Fibroblast of skin of scalp (primary cell): Measurements from ENCODE around the gene SERPINA1.

Experiments
- DNase-seq: peaks from one replicate; pipeline ENCODE4 v3.0.0-alpha.2; 2013

Gene SERPINA1

DNA sequence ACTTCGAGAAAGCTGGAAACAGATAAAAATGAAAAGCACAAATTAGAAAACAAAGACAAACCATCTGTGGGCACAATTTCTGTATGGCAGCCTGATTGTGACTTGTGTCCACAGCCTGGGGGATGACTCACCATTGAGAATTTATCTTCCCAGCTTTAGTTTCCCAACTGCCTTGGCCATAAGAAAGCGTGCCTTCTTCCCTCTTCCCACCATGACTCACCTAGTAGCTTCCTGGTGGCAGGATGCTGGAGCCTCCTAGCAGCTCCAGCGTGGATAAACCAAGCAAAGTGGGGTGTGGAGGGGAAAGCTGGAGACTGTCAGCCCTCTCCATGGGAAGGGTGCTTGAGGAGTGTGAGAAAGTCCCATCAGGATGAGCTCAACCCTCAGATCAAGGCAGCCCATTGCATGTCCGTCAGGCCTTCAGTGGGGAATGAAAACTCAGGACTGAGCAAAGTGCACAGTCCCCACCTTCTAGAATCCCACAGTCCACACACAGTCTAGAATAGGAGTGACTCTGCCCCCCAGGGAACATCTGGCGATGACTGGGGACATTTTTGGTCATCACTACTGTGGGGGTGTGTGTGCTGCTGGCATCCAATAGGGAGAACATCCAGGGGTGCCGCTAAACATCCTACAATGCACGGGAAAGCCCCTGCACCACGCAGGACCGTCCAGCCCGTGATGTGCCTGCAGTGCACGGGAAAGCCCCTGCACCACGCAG is 42.9 kb downstream of the SERPINA1 start:
- peak; percentile 94 for DNase-seq

DNA sequence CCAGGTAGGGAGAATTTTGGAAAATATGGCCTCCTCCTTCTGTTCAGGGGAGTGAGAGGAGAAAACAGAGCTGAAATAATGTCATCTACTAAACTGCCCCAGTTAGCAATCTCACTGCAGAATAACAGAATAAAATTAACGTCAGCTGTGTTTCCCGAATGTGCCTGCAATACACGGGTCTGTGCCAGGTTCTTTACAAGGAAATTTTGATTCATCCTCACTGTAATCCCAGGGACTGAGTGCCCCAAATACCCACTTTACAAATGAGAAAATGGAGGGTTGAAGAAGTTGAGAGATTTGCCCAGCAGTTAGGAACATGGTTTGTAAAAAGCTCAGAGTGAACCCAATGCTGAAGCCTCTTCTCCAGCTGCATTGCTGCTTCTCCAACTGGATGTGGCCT is 44.0 kb downstream of the SERPINA1 start:
- DNase-seq = no peak

DNA sequence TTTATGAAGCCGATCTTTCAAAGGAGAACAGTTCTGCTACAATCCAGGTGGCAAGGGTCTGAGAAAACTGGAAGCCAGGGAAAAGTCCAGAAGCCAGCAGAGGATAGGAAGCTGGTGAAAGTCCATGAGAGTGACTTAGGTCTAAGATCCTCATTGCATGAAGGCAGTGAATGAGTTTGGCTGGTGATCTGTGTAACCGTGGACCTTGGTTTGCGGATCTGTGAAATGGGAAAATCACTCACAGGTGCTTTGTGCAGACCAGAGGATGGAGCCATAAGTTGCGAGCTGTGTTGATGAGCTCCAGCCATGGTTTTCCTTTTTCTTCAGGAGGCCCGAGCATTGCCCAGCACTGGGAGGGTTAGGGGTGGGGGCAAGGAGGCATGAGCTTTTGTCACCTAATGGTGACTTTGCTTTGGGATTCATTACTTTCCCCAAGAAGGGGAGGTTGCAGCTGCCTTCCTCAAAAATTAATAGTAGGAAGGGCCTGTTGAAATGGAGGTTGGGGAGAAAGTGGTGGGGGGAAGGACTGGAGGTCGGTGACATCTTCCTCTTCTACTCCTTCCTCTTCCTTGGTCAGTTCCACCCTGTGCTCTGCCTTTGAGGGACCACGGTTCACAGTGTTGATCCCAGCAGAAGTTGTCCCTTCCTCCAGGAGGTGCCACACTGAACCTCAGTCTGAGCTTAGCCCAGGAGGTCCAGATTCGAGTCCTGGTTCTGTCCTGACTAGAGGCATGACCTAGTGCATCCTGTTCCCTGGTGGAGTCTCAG is 45.0 kb downstream of the SERPINA1 start:
- no peak for DNase-seq

DNA sequence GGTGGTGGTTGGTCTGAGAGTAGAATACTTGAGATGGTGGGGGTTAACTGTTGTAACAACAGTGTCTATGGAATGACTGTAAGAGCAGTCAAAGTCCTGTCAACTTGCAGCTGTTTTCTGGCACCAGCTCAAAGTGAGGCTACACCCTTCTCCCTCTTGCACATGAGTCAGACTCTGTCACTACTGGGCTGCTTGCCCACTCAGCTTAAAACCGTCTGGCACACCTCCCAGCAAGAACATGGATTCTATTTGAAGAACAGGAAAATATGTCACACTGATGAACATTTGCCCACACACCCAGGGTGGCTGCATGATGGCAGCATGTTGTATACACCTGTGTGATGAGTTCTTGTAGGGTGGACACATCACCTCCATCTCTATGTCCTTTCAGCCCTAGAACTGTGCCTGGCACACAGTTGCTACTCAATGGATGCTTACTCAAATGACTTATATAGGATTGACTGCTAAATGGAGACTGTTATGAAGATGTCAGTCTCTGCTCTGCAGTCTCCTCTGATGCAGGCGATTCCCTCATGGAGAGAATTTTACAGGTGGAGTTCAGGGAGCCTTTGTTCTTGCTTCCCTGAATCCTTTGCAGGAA is 46.0 kb downstream of the SERPINA1 start:
- DNase-seq = peak; percentile 100

DNA sequence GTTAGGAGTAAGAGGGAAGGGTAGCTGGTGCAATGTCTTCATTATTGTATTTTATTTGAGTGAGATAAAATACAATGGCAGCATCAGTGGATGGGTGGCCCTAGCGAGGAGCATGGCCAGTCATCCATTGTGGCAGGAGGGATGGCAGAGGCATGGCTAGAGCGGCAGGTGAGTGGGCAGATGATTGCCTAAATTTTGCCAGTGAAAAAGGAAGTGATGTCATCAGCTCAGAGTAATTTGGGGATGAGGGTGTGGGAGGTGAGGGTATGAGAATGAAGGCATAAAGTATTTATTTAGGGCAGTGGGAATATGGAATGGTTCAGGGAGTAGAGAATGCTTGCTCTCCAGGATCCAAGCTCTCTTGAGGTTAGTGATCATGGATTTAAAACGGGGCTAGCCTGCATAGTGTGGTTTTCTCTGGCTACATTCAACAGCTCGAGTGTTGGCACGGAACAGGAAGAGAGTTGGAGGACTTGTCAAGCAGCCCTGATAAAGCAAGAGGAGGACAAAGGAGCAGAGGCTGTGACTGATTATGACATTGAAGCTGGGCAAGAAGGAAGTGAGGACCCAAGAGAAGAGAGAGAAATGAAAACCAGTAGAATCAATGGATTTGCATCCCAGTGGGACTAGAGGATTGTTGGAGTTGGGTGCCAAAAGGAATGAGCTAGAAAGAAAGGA is 46.6 kb downstream of the SERPINA1 start:
- DNase-seq = peak; percentile 83

DNA sequence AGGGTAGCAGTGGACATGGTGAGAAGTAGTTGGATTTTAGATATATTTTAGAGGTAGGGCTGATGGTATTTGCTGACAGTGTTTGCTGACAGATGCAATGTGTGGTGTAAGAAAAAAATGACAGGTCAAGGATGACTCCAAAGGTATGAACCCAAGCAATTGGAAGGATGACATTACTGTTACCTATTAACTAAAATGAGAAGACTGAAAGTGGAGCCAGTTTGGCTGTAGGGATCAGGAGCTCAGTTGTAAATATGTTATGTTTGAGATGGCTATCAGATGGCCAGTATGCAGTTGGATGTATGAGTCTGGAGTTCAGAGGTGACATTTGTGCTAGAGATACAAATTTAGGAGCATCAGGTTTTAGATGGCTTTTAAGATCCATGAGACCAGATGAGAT is 47.9 kb downstream of the SERPINA1 start:
- DNase-seq = no peak

DNA sequence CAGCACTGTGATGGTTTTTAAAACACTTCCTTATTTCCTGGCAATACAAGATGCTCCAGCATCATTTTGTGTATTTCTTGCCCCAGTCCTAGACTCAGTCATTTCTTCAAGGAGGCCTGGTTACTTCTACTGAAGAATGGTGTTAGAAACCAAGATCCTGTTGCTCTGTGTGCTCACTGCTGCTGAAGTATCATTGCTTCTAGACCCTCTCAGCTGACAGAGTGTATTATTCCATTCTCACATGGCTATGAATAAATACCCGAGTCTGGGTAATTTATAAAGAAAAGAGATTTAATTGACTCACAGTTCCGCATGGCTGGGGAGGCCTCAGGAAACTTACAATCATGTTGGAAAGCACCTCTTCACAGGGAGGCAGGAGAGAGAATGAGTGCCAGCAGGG is 50.4 kb downstream of the SERPINA1 start:
- DNase-seq = no peak

DNA sequence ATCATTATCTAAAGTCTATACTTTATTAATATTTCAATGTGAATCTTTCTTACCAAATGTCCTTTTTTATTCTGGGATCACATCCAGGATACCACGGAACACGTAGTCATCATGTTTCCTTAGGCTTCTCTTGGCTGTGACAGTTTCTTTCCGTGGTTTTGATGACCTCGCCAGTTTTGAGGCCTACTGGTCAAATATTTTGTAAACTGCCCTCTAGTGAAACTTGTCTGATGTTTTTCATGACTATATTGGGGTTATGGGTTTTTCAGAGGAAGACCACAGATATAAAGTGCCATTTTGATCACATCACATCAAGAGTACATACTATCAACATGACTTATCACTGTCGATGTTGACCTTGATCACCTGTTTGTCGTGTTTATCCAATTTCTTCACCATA is 51.1 kb downstream of the SERPINA1 start:
- peak; percentile 74 for DNase-seq

DNA sequence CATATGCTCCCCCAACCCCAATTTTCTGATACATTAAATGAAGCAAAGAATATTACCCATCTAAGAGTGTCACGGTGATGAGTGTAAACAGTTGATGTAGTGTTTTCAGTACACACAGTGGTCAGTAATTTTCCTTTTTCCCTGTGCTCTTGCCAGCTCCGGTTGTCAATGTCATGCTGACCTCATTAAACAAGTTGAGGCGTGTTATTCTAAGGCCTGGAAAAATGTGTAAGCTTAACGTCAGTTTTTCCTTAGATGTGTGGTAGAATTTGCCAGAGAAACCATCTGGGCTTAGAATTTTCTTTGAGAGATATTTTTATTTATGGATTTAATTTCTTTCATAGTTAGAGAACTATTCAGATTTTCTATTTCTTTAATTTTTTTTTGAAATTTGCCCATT is 53.5 kb downstream of the SERPINA1 start:
- DNase-seq = no peak

DNA sequence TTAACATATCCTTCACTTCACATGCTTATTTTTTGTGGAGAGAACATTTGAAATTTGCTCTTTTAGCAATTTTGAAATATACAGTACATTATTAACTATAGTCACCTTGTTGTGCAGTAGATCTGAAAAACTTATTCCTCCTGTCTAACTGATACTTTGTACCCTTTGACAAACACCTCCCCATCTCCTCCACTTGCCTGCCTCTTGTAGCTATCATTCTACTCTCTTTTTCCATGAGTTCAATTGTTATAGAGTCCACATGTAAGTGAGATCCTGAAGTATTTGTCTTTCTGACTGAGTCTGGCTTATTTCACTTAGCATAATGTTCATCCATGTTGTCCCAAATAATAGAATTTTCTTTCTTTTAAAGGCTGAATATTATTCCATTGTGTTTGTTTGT is 55.8 kb downstream of the SERPINA1 start:
- no peak for DNase-seq

DNA sequence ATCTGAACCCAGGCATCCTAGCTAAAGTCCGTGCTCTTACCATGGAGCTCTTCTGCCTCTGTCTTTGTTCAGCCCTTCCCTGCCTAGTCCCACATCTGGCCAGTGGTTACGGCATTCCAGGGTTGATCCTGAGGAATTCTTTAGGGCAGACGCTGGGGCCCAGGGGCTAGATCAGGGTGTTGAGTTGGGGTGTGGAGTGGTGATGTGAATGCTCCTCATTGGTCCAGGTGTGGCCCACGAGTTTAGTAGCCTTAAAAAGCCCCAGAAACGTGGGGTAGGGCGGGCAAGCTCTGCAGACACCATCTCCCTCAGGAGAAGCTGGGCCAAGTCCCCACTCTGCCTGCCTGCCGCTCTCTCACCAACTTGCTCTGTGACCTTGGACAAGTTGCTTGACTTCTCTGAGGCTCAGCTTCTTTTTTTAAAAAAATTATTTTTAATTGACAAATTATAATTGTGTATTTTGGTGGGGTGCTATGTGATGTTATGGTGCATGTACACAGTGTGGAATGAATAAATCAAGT is 56.3 kb downstream of the SERPINA1 start:
- no peak for DNase-seq

DNA sequence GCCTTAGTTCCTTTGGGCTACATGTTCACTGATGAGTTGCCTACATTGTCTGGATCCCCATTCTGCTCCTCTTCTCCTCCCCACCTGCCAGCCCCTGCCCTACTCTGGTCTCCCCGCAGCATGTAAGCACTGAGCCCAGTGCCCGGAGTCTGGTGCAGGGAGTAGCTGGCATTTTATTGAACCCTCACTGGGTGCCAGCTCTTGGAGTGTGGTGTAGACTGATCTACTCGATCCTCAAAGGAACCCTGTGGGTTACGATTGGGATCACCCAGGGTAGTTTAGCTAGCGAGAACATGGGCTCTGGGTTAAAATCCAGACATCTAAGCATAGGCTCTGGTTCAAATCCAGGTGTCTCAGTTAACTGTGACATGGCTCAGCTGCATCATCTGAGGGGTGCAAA is 56.9 kb downstream of the SERPINA1 start:
- no peak for DNase-seq

DNA sequence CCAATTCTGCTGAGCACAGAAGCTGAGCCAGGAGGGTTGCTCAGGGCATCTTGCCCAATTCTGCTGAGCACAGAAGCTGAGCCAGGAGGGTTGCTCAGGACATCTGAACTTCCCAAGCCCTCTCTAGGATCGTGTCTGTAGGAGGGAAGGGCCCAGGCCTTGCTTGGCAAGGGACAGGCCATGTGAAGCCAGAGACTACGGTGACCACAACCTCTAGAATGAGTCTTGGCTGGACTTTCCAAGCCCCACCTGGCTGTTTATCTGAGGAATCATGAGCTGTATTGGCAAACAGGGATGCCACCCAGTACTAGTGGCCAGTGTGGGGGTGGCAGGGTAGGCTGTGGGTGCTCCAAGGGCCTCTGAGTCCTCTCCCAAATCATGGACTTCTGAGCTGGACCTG is 57.5 kb downstream of the SERPINA1 start:
- no peak for DNase-seq

DNA sequence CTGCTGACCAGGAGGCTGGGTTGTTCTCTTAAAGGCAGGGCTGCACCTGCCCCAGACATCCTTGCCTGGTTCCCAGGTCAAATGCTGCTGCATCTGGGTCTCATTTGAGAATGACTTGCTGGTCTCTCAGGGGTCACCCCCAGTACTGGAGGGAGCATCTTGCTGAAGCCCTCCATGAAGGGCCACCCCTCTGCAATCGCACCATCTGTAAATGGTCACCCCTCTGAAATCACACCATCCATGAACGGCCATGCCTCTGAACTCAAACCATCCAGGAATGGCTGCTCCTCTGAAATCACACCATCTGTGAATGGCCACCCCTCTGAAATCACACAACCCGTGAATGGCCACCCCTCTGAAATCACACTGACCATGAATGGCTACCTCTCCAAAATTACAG is 58.0 kb downstream of the SERPINA1 start:
- DNase-seq = no peak

DNA sequence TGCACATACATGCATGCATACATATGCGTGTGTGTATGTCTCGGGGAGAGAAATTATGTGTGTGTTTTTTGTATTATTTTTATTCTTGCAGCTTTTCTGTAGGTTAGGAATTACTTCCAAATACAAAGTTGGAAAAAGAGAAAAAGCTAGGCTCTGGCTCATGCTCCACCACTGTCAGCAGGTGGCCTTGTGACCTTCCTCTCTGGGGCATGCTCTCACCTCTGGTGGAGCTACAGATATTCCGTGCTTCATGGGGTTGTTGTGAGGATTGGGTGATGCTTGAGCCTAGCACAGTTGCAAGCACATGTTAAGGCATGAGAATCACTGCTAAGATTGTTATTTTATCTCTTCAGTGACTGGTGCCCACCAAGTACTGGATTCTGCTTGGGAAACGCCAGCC is 58.5 kb downstream of the SERPINA1 start:
- no peak for DNase-seq

DNA sequence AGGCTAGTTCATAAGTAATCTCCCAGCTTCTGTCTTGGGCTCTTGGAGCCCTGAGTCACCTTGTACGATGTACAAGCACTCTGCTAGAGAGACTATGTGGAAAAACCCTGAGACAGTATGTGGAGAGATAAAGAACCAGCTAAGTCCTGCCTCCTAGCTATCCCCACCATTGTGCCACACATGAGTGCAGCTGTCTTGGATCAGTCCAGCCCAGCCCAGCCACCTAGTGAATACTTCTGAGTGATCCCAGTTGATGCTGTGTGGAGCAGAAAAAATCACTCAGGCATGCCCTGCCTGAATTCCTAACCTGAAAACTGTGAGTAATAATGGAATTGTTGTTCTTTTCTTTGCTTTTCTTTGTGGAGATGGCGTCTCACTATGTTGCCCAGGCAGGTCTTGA is 60.2 kb downstream of the SERPINA1 start:
- no peak for DNase-seq
